Spleen (tissue), 11 donors: ENCODE results near the gene TRIM50. TPM values are rescaled to one million over a fixed set of nuclear protein-coding genes. Genes with fewer than 3 reads are reported as not detected.

ENCODE experiments used
- DNase-seq: peaks from one replicate; pipeline ENCODE4 v3.0.0-alpha.2; 2020
- H3K27ac ChIP-seq, 8 donors: fragments of 200-600 bp; sonication (generic) in 7 of 8; 1 replicate in 4 of 8; 2 replicates in 4 of 8; pipeline versions ENCODE4 v1.5.0 to v1.8.0; 2016 to 2021; ENCODE audit warnings: inconsistent platforms in 4 of 8, mild to moderate bottlenecking in 4 of 8, moderate library complexity in 1 of 8
- H3K27me3 ChIP-seq, 7 donors: fragments of 200-600 bp; sonication (generic) in 6 of 7; replicated peaks in 1 of 7; 1 replicate in 4 of 7; 2 replicates in 3 of 7; pipeline versions ENCODE4 v1.5.0 to v1.8.0; 2016 to 2021; ENCODE audit warnings: inconsistent platforms in 3 of 7, mild to moderate bottlenecking in 1 of 7
- H3K36me3 ChIP-seq, 6 donors: fragments of 200-600 bp; sonication (generic) in 5 of 6; 1 replicate in 4 of 6; 2 replicates in 2 of 6; pipeline versions ENCODE4 v1.5.0 to v1.8.0; 2016 to 2021; ENCODE audit warnings: inconsistent platforms in 2 of 6
- H3K4me1 ChIP-seq, 6 donors: fragments of 200-600 bp; sonication (generic) in 5 of 6; 1 replicate in 3 of 6; 2 replicates in 3 of 6; pipeline versions ENCODE4 v1.5.0 to v1.8.0; 2016 to 2021; ENCODE audit warnings: inconsistent platforms in 3 of 6
- H3K4me3 ChIP-seq, 8 donors: fragments of 200-600 bp; sonication (generic) in 7 of 8; 1 replicate in 4 of 8; 2 replicates in 4 of 8; pipeline versions ENCODE4 v1.5.0 to v1.8.0; 2016 to 2021; ENCODE audit warnings: inconsistent platforms in 4 of 8, mild to moderate bottlenecking in 4 of 8, moderate library complexity in 2 of 8
- H3K9me3 ChIP-seq, 8 donors: fragments of 200-600 bp; sonication (generic) in 7 of 8; 1 replicate in 4 of 8; 2 replicates in 4 of 8; pipeline versions ENCODE4 v1.5.0 to v1.8.0; 2016 to 2021; ENCODE audit warnings: inconsistent platforms in 4 of 8
- CTCF ChIP-seq, 11 experiments: fragments of 200-600 bp in 7 of 11; fragments of 450-650 bp in 4 of 11; sonication (generic) in 4 of 11; IDR thresholded peaks in 8 of 11; conservative IDR thresholded peaks in 3 of 11; 1 replicate in 7 of 11; 2 replicates in 4 of 11; pipeline versions ENCODE4 v1.4.0 to v1.8.0; 2016 to 2021; ENCODE audit warnings: antibody characterized with exemption in 11 of 11, inconsistent platforms in 4 of 11, mild to moderate bottlenecking in 1 of 11
- POLR2A ChIP-seq, 3 donors: fragments of 450-650 bp; IDR thresholded peaks; one replicate each; pipeline ENCODE4 v1.5.1; 2017; ENCODE audit warnings: antibody characterized with exemption in 3 of 3, mild to moderate bottlenecking in 1 of 3
- POLR2AphosphoS5 ChIP-seq, 3 donors: sonication (generic); formaldehyde crosslinking; IDR thresholded peaks; one replicate each; pipeline ENCODE4 v1.5.1; 2017; ENCODE audit warnings: antibody characterized with exemption in 3 of 3
- WGBS, 5 donors: extraction: QIAGEN DNeasy Blood & Tissue Kit in 3 of 5; methylation state at CpG; one replicate each; pipeline versions ENCODE4 v1.1.5 to v1.1.7; 2013 to 2018; 5-methylcytosine and 5-hydroxymethylcytosine counted together
- intact Hi-C: fragments of 100-400 bp; cut with DNase I; formaldehyde crosslinking; loops from one replicate; pipeline ENCODE4 v1.15.0; 2023; ENCODE audit warnings: low total_unique reads
- polyA plus RNA-seq, 3 donors: library from polyadenylated mRNA; stranded (reverse); fragments of 200-250 nt; gene quantifications; one replicate each; pipeline ENCODE4 v1.2.1, GENCODE V29; 2013
- total RNA-seq, 7 donors: library from RNA; depleted of rRNA in 3 of 7; stranded (reverse); fragments of >200 nt in 3 of 7; fragmentation: NEBNext Ultra II Directional in 4 of 7; extraction: Animal tissue kit (Norgen Biotek cat#: 25700) in 4 of 7; gene quantifications; one replicate each; pipeline versions ENCODE4 v1.1.0 to v1.2.1, GENCODE V29; 2016 to 2021
- donor health status: healthy with polysubstance abuse.
- donor health status: DM: no; HTN: no; CAD: no; lungs with moderate emphysema.
- donor health status: DM: no; HTN: no; CAD: no.
- donor health status: Bipolar disorder and iron deficiency.
- donor health status: healthy.
- donor health status: DM: no; HTN: no; CAD: no.
- donor health status: DM: yes; HTN: yes; CAD: no.

Gene TRIM50
- total and polyA plus RNA-seq, 10 donors: 0.13 to 1.8 (median 0.32) TPM; not detected in 3

- TF ChIP-seq POLR2A (IDR thresholded peaks at IDR 0.05) (no peak), CTCF (IDR thresholded peaks at IDR 0.05 in 8 of 11, conservative IDR thresholded peaks at IDR 0.05 in 3 of 11) (no peak), POLR2AphosphoS5 (IDR thresholded peaks at IDR 0.05) (no peak)
- intact Hi-C loops: no loop called here
- WGBS, 5 donors: 77 to 89% (median 82%) methylated on average over 11 of the region's 11 CpGs
These were observed 41.1 kb upstream of the TRIM50 start for GRCh38 chr7:73369009-73369408.

GRCh38 chr7:73366990-73367389 lies 39.1 kb upstream of the TRIM50 start:
- WGBS, 5 donors: 81 to 88% (median 85%) methylated on average over 12 of the region's 12 CpGs
- peaks cover 0 to 9% (median 1%) of the 10 kb centered on the region in 6 donors for H3K4me1 ChIP-seq
- no peaks in the 10 kb centered on the region for H3K36me3 ChIP-seq
- no peak for DNase-seq
- H3K4me3 ChIP-seq: no peak overlapping the region
- intact Hi-C loops: no loop called here
- no peak overlapping the region for H3K27ac ChIP-seq
- no peaks in the 10 kb centered on the region for H3K9me3 ChIP-seq
- TF ChIP-seq POLR2AphosphoS5 (IDR thresholded peaks at IDR 0.05) (no peak), CTCF (IDR thresholded peaks at IDR 0.05 in 8 of 11, conservative IDR thresholded peaks at IDR 0.05 in 3 of 11) (no peak), POLR2A (IDR thresholded peaks at IDR 0.05) (no peak)
- peaks cover 0 to 5% (median 0%) of the 10 kb centered on the region in 7 donors for H3K27me3 ChIP-seq

More at GRCh38 chr7:73369009-73369408, 41.1 kb upstream of the TRIM50 start:
- no peaks in the 10 kb centered on the region for H3K9me3 ChIP-seq
- no peak overlapping the region for H3K4me3 ChIP-seq
- H3K27ac ChIP-seq: no peak overlapping the region
- peaks cover 0 to 9% (median 1%) of the 10 kb centered on the region in 6 donors for H3K4me1 ChIP-seq
- H3K36me3 ChIP-seq: no peaks in the 10 kb centered on the region
- peaks cover 0 to 3% (median 0%) of the 10 kb centered on the region in 7 donors for H3K27me3 ChIP-seq
- DNase-seq: no peak

- Histone ChIP-seq H3K27me3 (peaks cover 0 to 5% (median 0%) of the 10 kb centered on the region in 7 donors), H3K27ac (no peak overlapping the region), H3K36me3 (no peaks in the 10 kb centered on the region), H3K9me3 (no peaks in the 10 kb centered on the region), H3K4me1 (peaks cover 0 to 9% (median 1%) of the 10 kb centered on the region in 6 donors), H3K4me3 (no peak overlapping the region)
- intact Hi-C loops: no loop called here
- WGBS, 5 donors: 71 to 79% (median 74%) methylated on average over 11 of the region's 11 CpGs
- TF ChIP-seq POLR2AphosphoS5 (IDR thresholded peaks at IDR 0.05) (no peak), CTCF (IDR thresholded peaks at IDR 0.05 in 8 of 11, conservative IDR thresholded peaks at IDR 0.05 in 3 of 11) (no peak), POLR2A (IDR thresholded peaks at IDR 0.05) (no peak)
- DNase-seq: no peak
These were observed 38.2 kb upstream of the TRIM50 start for GRCh38 chr7:73366127-73366526.

- no peak overlapping the region for H3K4me3 ChIP-seq
- peaks cover 0 to 11% (median 1%) of the 10 kb centered on the region in 6 donors for H3K4me1 ChIP-seq
- WGBS, 5 donors: 65 to 79% (median 78%) methylated on average over 20 to 25 of the region's 25 CpGs
- H3K27me3 ChIP-seq: peaks cover 0 to 13% (median 0%) of the 10 kb centered on the region in 7 donors
- no peak for DNase-seq
- no peak for TF ChIP-seq POLR2AphosphoS5 (IDR thresholded peaks at IDR 0.05)
- TF ChIP-seq POLR2A (IDR thresholded peaks at IDR 0.05): no peak
- TF ChIP-seq CTCF (IDR thresholded peaks at IDR 0.05 in 8 of 11, conservative IDR thresholded peaks at IDR 0.05 in 3 of 11): no peak
- no peaks in the 10 kb centered on the region for H3K36me3 ChIP-seq
- H3K27ac ChIP-seq: no peak overlapping the region
- intact Hi-C loops: no loop called here
- no peaks in the 10 kb centered on the region for H3K9me3 ChIP-seq
These were observed 36.3 kb upstream of the TRIM50 start for GRCh38 chr7:73364006-73364728.
